ENCODE measurements around the gene IGFBPL1. TPM values are rescaled to one million over a fixed set of nuclear protein-coding genes. Genes with fewer than 3 reads are reported as not detected.

IGFBPL1 gene
- total RNA-seq, 1 donor from 2014 or later, result 0.35 TPM

DNA sequence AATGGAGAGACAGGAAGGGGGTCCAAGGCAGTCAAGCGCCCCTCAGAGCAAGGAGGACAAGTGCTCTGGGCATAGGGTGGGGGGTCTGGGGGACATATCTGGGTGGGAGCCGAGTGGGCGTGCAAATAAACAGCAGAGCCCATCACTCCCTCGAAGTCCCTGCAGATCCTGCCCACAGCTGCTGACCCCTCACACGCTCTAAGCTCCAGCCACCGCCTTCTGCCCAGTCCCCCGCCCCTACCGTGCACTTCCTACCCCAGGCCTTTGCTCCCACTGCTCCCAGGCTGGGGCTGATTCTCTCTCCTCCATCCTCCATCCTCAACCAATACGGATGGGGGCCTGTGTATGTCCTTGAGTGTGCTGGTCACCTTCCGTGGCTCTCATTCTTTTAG lies 48.7 kb downstream of the IGFBPL1 start:
- Histone ChIP-seq H3K9me3 (no peaks in the 10 kb centered on the region), H3K27ac (no peak overlapping the region), H3K4me3 (no peak overlapping the region), H3K36me3 (no peaks in the 10 kb centered on the region), H3K27me3 (ENCODE audit: low read depth) (no peaks in the 10 kb centered on the region), H3K4me1 (no peaks in the 10 kb centered on the region)
- DNase-seq (no peak), ATAC-seq (no peak)
- intact Hi-C loops (cut with DNase I), result no loop called here
- TF ChIP-seq, protein P1, sequence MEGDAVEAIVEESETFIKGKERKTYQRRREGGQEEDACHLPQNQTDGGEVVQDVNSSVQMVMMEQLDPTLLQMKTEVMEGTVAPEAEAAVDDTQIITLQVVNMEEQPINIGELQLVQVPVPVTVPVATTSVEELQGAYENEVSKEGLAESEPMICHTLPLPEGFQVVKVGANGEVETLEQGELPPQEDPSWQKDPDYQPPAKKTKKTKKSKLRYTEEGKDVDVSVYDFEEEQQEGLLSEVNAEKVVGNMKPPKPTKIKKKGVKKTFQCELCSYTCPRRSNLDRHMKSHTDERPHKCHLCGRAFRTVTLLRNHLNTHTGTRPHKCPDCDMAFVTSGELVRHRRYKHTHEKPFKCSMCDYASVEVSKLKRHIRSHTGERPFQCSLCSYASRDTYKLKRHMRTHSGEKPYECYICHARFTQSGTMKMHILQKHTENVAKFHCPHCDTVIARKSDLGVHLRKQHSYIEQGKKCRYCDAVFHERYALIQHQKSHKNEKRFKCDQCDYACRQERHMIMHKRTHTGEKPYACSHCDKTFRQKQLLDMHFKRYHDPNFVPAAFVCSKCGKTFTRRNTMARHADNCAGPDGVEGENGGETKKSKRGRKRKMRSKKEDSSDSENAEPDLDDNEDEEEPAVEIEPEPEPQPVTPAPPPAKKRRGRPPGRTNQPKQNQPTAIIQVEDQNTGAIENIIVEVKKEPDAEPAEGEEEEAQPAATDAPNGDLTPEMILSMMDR (IDR thresholded peaks at IDR 0.05), result no peak

- H3K36me3 ChIP-seq, result no peaks in the 10 kb centered on the region
- TF ChIP-seq, protein P1 (IDR thresholded peaks at IDR 0.05), result no peak
- H3K4me3 ChIP-seq, result no peak overlapping the region
- H3K27ac ChIP-seq, result no peak overlapping the region
- intact Hi-C loops (cut with DNase I), result no loop called here
- ATAC-seq (no peak), DNase-seq (no peak)
- H3K27me3 ChIP-seq (ENCODE audit: low read depth), result no peaks in the 10 kb centered on the region
- H3K9me3 ChIP-seq, result no peaks in the 10 kb centered on the region
- no peaks in the 10 kb centered on the region for H3K4me1 ChIP-seq
Measured at GRCh38 chr9:38374847-38375571, 49.2 kb downstream of the IGFBPL1 start.

DNA sequence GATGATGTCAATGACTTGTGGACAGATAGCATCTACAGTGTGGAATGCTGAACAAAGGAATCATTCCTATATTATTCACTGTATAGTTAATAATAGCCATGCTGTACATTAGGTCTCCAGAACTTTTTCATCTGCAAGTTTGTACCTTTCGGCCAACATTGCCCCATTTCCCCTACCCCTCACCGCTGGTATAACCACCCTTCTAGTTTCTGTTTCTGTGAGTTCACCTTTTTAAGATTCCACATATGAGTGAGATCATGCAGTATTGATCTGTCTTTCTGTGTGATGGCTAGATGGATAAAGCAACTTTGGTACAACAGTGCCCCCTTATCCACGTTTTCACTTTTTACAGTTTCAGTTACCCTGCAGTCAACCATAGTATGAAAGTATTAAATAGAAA lies 50.6 kb downstream of the IGFBPL1 start:
- Histone ChIP-seq H3K4me3 (no peak overlapping the region), H3K9me3 (no peaks in the 10 kb centered on the region), H3K4me1 (no peaks in the 10 kb centered on the region), H3K36me3 (no peaks in the 10 kb centered on the region), H3K27me3 (ENCODE audit: low read depth) (no peaks in the 10 kb centered on the region), H3K27ac (no peak overlapping the region)
- intact Hi-C loops (cut with DNase I), result no loop called here
- no peak for ATAC-seq
- no peak for DNase-seq
- TF ChIP-seq, protein P1 (IDR thresholded peaks at IDR 0.05), result no peak

DNA sequence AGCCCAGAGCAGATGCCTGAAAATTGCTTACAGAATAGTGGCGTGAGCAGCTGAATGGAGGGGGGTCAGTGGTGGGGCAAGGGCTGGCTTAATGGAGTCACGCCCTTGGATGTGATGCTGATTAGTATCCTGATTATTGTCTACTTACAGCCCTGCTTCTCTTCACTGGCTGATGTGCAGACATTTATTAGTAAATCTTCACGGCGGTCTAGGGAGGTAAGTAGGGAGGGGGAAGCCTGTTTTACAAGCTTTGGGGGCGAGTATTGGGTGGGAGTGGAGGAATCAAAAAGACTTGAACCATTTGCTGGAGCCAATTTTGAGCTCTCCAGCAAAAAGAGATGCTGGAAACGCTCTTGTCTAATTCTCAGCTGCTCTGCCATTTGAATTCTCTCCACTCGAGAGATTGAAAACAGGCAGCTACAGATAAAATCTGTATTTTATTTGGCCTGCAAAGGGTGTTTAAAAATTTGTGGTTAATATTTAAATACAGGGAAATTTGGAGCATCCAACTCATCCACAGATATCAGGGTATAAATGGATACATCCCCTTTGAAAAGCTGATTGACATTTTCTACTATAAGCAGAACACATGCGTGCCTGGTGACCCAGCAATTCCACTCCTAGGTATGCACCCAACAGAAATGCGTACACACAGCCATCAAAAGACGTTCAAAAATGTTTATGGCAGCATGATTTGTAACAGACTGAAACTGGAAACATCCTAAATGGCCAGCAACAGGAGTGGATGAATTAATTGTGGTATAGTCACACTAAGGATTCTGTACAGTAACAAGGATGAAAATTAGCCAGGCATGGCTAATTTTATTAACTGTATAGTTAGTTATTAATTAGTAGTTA lies 51.3 kb downstream of the IGFBPL1 start:
- Histone ChIP-seq H3K27ac (no peak overlapping the region), H3K27me3 (ENCODE audit: low read depth) (no peaks in the 10 kb centered on the region)
- DNase-seq, result no peak

DNA sequence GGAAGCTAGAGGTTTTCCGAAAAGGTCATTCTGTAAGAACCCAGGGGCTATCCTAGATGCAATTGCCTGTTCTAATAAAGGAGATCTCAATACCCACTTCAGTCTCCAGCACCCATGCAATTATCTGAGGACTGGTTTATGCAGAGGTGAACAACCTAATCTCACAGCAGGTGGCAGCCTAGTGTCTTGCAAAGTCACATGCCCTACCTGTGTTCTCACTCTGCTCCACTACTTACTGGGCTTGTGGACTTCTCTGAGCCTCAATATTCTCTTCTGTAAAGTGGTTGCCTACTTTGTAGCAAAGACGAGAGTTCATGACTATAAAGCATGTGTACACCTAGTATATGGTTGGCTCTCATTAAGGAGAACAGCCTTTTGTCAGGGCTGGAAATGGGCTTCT lies 52.8 kb downstream of the IGFBPL1 start:
- Histone ChIP-seq H3K9me3 (no peaks in the 10 kb centered on the region), H3K36me3 (no peaks in the 10 kb centered on the region), H3K27me3 (ENCODE audit: low read depth) (no peaks in the 10 kb centered on the region), H3K27ac (no peak overlapping the region), H3K4me3 (no peak overlapping the region), H3K4me1 (no peaks in the 10 kb centered on the region)
- intact Hi-C loops (cut with DNase I), result no loop called here
- TF ChIP-seq, protein P1 (IDR thresholded peaks at IDR 0.05), result peak; percentile 31
- no peak for DNase-seq
- peak; percentile 77 to 85 for ATAC-seq

More for the DNA sequence above, 51.3 kb downstream of the IGFBPL1 start:
- no peaks in the 10 kb centered on the region for H3K4me1 ChIP-seq
- TF ChIP-seq, protein P1 (IDR thresholded peaks at IDR 0.05), result no peak
- intact Hi-C loops (cut with DNase I), result no loop called here
- no peaks in the 10 kb centered on the region for H3K9me3 ChIP-seq
- no peak for ATAC-seq
- no peaks in the 10 kb centered on the region for H3K36me3 ChIP-seq
- H3K4me3 ChIP-seq, result no peak overlapping the region
